Right renal pelvis (tissue), 4 donors: ENCODE results near the gene C3orf62. TPM values are rescaled to one million over a fixed set of nuclear protein-coding genes. Genes with fewer than 3 reads are reported as not detected.
"Not testable (repeated sequence)": the region's sequence is repeated elsewhere in the genome, so short reads cannot be mapped to it uniquely, and the experiment has no call there.

ENCODE experiments used
- DNase-seq, 4 donors: peaks; one replicate each; pipeline ENCODE4 v3.0.0-alpha.2; 2013; ENCODE audit warnings: low read depth in 4 of 4, low spot score in 3 of 4, missing footprints in 1 of 4
- polyA plus RNA-seq, 4 donors: library from polyadenylated mRNA; unstranded; fragments of 120-200 nt; gene quantifications; one replicate each; pipeline ENCODE4 v1.2.1, GENCODE V29; 2013; ENCODE audit not compliant: insufficient read length in 4 of 4

Gene C3orf62
- polyA plus RNA-seq, 4 donors: 9.5 to 12.0 (median 11.5) TPM

- DNase-seq: no peak
Observed at GRCh38 chr3:49270156-49270500, 6.9 kb downstream of the C3orf62 start.

- no peak for DNase-seq
Observed at GRCh38 chr3:49269443-49270155, 7.4 kb downstream of the C3orf62 start.

GRCh38 chr3:49266410-49267095, 10.5 kb downstream of the C3orf62 start:
- no peak for DNase-seq

DNA sequence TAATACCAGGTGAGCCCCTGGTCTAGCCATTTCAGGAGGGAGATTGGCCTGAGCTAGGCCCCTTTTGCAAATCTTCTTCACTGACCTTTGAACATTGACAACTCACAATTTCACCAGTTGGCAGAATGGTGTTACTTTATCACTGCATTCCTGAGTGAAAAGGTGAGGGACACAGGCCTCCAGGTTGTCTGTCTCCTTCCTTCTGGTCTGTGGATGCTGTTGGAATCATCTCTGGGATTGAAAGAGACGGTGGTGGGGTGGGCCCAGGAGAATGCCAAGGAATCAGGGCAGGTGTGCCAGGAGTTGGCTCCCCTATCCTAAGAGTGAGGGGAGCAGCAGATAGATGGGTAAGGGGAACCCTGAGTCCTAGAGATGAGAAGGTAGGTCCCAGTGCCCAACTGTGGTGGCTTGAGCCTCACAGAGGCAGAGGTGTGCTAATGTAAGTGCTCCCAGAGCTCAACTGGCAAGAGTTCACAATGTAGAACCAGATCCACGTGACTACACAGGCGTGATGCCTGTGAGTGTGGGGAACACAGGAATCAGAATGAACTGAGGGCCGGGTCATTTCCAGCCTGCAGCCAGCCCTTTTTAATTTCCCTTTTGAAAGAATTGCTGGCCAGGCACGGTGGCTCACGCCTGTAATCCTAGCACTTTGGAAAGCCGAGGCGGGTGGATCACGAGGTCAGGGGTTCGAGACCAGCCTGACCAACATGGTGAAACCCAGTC, 11.2 kb downstream of the C3orf62 start:
- DNase-seq: no peak

- DNase-seq: no peak
Observed at GRCh38 chr3:49263159-49263889, 13.7 kb downstream of the C3orf62 start.

- DNase-seq: no peak
Observed at GRCh38 chr3:49260806-49261324, 16.2 kb downstream of the C3orf62 start.

GRCh38 chr3:49257187-49257586, 19.8 kb downstream of the C3orf62 start:
- DNase-seq: no peak

GRCh38 chr3:49255718-49256511, 21.1 kb downstream of the C3orf62 start:
- DNase-seq: no peak

DNA sequence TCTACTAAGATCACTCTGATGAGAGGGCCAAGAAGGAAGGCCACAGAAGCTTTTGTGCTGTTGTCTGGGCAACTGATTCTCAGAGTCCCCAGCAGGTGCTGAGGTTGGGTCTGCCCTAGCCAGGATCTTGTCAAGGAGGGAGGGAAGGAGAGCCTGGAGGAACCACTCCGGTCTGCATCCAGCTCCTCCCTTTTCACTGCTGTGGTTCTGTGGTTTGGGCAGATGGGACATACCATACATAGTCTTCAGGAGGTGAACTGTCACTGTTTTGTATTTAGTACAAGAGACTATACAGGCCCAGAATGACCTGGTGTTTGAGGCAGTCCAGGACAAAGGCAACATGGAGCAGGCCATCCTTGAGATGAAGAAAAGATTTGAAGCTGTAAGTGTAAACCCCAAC, 21.9 kb downstream of the C3orf62 start:
- no peak for DNase-seq

DNA sequence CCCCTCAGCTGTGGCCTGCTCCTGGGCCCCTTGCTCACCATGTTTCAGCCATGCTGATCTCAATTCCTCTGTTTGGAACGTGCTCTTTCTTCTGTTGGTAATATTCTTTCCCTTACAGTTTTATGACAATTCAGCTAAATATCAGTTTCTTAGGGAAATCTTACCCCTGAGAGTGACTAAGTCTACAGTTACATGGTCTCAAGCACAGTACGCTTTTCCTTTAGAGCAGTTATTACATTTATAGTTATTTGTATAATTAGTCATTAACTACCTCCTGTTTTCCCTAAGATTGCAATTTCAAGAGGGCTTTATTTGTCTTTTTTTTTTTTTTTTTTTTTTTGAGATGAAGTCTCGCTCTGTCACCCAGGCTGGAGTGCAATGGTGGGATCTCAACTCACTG, 23.5 kb downstream of the C3orf62 start:
- no peak for DNase-seq

DNA sequence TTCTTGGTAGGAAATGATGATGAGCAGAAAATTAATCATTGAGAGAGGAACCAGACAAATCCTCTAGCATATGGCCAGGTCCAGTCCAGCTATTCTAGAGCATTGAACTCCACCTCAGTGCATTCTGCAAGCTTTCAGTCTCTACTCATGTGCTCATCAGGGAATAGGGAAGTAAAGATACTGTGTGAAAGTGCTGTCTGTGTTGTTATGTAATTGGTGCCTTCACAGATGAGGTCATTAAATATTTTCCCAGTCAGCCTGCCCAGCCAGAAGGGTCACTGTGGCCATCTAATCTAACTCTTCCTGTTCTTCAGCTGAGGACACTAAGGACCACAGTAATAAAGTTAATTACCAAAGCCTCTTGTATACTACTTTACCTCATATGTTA, 28.2 kb downstream of the C3orf62 start:
- no peak for DNase-seq

DNA sequence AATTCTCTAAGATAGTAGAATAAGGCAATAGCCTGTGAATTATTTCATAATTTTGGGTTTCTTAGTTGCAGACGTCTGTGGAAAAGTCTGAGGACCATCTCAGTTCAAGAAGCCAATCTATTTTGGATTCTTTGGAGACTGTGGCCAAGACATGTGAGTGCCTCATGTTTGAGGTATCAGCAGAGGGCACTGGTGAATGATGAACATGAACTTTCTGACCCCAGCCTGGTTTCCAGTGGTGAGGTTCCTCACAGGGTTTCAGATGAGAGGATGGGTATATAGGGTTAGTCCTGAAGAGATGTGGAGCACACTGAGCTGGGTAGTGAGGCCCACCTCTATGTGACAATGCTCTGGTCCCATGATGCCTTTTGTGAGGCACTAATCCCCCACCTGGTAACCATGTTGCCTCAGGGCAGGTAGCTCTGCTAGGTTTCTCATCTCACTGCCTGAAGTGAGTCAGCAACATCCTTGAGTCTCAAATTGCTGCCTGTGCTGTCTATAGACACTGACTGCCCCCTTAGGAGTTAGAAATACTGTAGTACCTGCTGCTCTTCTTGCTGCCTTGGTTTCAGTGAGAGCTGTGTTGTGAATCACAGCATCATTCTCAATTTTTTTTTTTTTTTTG, 32.3 kb downstream of the C3orf62 start:
- no peak for DNase-seq

- not testable (repeated sequence) for DNase-seq
Observed at GRCh38 chr3:49240091-49240490, 36.9 kb downstream of the C3orf62 start.

DNA sequence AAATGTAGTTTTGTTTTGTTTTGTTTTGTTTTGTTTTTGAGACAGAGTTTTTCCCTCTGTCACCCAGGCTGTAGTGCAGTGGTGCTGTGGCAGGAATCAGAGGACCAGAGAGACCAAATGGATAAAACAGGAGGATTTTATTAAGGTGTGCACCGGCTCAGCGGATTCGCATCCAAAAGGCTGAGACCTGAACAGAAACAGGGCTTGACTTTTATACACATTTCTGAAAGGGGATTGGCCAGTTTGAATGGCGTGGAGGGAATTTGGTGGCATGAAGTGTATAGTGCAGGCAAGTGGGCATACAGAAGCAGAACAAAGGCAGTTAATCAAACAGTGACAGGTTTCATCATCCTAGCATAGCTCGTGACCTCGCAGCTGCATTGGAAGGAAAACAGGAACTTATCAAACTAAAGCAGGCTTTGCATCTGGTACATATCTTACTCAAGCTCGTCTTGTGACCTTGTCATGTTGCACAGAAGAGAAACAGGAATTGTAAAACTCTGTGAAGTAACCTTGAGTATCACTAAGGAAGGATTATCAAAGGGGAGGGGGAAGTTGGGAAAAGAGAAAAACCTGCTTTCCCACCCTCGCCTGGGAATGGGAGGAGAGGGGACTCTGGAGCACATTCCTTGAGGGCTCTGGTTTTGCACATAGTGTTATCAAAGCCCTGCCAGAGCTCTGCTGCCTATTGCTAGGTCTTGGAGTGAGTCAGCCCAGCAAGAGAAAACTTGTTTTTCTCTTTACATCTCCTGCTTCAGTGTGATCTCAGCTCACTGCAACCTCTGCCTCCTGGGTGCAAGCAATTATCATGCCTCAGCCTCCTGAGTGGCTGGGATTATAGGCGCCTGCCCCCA, 38.5 kb downstream of the C3orf62 start:
- DNase-seq: no peak

DNA sequence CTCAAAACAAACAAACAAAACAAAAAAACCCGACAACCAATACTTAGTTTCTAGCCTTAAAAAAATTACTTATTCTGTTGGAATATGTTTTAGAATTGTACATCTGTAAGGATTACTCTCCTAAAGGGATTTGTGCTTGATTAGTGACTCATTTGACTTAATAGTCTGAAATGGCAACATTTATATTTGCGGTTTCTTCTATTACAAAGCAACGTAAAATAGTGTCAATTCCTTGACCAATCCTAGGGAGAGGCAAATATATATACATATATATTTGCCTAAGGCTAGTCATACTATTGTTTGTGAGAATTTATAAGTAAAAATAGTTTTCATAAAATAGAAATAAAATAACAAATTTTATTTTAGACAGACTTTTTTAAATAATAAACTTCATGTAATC, 39.7 kb downstream of the C3orf62 start:
- DNase-seq: no peak

DNA sequence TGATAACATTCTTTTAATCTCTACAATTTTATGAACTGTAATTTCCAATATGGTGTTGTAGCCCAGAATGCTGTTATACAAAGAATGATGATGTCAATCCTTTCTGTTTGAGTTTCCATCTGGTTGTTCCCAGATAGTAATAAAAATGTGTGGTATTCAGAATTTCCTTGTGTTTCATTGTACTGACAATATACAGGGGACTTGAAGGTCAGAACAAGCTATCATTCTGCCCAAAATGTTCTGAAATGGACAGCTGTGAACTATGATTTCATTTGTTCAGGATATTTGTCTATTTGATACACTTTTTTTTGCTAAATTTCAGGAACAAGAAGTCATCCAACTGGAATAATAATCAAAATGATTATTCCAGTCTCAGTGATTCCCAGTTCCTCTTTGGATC, 40.8 kb downstream of the C3orf62 start:
- DNase-seq: no peak

DNA sequence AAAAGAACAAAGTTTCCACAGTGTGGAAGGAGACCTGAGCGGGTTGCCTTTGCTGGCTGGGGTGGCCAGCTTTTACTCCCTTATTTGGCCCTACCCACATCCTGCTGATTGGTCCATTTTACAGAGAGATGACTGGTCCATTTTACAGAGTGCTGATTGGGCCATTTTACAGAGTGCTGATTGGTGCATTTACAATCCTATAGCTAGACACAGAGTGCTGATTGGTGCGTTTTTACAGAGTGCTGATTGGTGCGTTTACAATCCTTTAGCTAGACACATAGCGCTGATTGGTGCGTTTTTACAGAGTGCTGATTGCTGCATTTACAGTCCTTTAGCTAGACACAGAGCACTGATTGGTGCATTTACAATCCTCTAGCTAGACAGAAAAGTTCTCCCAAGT, 48.2 kb downstream of the C3orf62 start:
- DNase-seq: not testable (repeated sequence)

DNA sequence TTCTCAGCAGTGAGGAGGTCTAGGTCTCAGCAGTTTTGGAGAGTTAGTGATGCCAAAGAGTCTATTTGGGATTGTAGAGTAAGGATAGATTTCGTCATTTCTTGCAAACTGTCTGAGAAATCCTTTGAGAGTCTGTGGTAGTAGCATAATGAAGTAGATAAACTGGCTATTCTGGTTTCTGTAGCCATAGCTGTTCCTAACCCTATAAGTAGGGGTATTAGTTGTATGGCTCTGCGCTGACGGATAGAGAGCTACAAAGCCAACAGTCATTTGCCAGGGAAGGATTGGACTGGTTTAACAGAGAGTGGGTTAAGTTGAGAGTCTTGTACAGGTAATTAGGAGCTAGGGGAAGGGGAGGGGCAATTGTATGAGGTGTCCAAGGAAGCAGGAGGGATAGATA, 55.0 kb downstream of the C3orf62 start:
- no peak for DNase-seq
